ENCODE results near the gene KMT2D.

Gene KMT2D

GRCh38 chr12:49091836-49092085, 31.2 kb upstream of the KMT2D start:
- no peak overlapping the region for H2AFZ ChIP-seq (ENCODE audit: low read length)
- H3K4me1 ChIP-seq (ENCODE audit: insufficient read depth, low read length, severe bottlenecking): peaks cover 27% of the 10 kb centered on the region
- peaks cover 6% of the 10 kb centered on the region; the same call in 1 of the 2 replicates for H3K36me3 ChIP-seq (ENCODE audit: insufficient read depth, low read length)
- H3K9me3 ChIP-seq (ENCODE audit: low read length): no peaks in the 10 kb centered on the region
- no peaks in the 10 kb centered on the region for H3K9me2 ChIP-seq (ENCODE audit: low read depth, low read length)
- TF ChIP-seq CTCF (IDR thresholded peaks at IDR 0.05; ENCODE audit: low read length) (no peak), EZH2 (IDR thresholded peaks at IDR 0.05; ENCODE audit: borderline replicate concordance, low read length) (no peak)
- H3K27me3 ChIP-seq (ENCODE audit: insufficient read depth, low read length): no peaks in the 10 kb centered on the region; the same call in none of the 2 replicates
- no peak overlapping the region for H3K4me2 ChIP-seq (ENCODE audit: low read length)
- no peaks in the 10 kb centered on the region for H4K20me1 ChIP-seq (ENCODE audit: insufficient read depth, low read length)
- no peak overlapping the region for H3K4me3 ChIP-seq (ENCODE audit: low read depth, low read length, poor library complexity, severe bottlenecking)
- no peak overlapping the region for H3K27ac ChIP-seq (ENCODE audit: low read depth, low read length, poor library complexity, severe bottlenecking)
- no peak overlapping the region for H3K9ac ChIP-seq (ENCODE audit: low read length)
- no peaks in the 10 kb centered on the region for H3K79me2 ChIP-seq (ENCODE audit: insufficient read depth, low read length)
- no peaks in the 10 kb centered on the region for H3F3A ChIP-seq (ENCODE audit: insufficient read depth, low read length)

DNA sequence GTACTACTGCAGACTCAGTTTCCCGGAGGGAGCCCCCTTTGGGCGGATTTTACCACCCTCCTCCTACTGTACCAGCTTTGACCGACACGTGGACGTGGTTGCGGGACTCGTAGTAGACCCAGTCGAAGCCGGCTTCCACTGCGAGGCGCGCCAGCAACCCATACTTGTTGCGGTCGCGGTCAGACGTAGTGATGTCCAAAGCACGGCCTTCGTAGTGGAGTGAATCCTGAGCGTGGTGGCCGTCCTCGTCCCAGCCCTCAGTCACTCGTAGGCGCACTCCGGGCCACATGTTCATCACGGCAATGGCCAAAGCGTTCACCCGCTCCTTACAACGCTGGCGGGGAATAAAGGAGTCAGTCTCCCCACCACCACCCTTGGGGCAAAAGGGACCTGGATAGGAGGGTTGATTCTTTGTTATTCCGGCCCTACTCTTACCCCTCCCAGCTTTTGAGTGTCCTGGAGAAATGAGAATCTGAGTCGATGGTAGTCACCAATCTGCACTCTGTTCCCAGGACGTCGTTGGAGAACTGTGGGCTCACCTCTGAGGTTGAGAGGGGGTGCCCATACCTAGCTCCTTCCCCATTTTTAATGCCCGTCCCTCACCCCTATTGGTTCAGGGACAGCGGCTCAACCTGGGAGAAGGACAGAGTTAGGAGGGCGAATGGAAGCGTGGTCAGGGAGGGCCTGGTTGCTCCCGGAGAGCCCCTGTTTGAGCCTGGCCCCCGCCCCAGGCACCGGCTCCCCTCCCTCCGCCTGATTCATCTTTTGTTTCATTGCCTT, 30.7 kb upstream of the KMT2D start:
- no peaks in the 10 kb centered on the region; the same call in none of the 2 replicates for H3K27me3 ChIP-seq (ENCODE audit: insufficient read depth, low read length)
- no peak overlapping the region for H3K4me3 ChIP-seq (ENCODE audit: low read depth, low read length, poor library complexity, severe bottlenecking)
- H3K4me2 ChIP-seq (ENCODE audit: low read length): no peak overlapping the region

DNA sequence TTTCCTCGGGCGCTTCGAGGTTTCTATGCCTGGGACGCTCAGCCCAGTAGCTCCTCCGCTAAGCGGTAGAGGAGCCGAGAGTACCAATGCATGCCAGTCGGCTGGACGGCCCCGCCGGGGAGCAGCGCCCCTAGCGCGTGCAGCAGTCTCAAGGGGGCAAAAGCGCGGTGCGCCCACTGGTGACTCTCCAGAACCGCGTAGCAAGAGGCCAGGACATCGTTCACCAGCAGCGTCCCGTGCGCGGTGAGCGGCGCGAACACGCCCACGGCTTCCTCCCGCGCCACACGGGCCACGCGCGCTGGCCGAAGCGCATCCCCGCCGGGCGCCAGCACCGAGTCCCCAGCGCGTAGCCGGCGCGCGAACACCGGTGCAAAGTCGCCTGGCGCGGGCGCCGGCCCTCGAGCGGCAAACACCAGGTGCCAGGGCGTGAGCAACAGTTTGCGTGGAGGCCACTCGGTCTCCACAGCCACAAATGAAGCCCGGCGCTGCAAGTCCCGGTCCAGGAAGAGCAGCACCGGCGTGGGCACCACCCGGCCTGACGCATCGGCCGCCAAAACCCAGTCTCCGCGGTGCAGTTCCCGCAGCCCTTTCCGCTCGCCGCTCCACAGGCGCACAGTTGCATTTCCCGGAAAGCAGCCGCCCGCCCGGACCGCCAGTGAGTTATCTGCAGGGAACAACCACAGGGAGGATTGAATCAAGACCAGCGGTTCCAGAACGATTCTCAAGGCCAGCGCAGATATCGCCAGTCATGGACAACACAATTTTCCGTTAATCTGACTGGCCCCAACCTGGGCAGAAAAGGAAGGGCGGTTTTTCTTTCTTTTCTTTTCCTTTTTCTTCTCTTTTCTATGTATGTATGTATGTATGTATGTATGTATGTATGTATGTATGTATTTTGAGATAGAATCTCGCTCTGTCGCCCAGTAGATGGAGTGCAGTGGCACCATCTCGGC, 29.5 kb upstream of the KMT2D start:
- no peaks in the 10 kb centered on the region for H3K36me3 ChIP-seq (ENCODE audit: insufficient read depth, low read length)
- no peaks in the 10 kb centered on the region for H3F3A ChIP-seq (ENCODE audit: insufficient read depth, low read length)
- H3K9ac ChIP-seq (ENCODE audit: low read length): no peak overlapping the region
- TF ChIP-seq CTCF (IDR thresholded peaks at IDR 0.05; ENCODE audit: low read length) (peak; percentile 48), EZH2 (IDR thresholded peaks at IDR 0.05; ENCODE audit: borderline replicate concordance, low read length) (no peak)
- H3K4me3 ChIP-seq (ENCODE audit: low read depth, low read length, poor library complexity, severe bottlenecking): peak overlapping the region; percentile 1
- no peaks in the 10 kb centered on the region for H3K79me2 ChIP-seq (ENCODE audit: insufficient read depth, low read length)
- no peak overlapping the region for H2AFZ ChIP-seq (ENCODE audit: low read length)
- no peaks in the 10 kb centered on the region for H4K20me1 ChIP-seq (ENCODE audit: insufficient read depth, low read length)
- no peaks in the 10 kb centered on the region for H3K9me3 ChIP-seq (ENCODE audit: low read length)
- H3K9me2 ChIP-seq (ENCODE audit: low read depth, low read length): no peaks in the 10 kb centered on the region
- peak overlapping the region; percentile 6; the same call in 1 of the 2 replicates for H3K4me2 ChIP-seq (ENCODE audit: low read length)
- no peak overlapping the region for H3K27ac ChIP-seq (ENCODE audit: low read depth, low read length, poor library complexity, severe bottlenecking)
- no peaks in the 10 kb centered on the region; the same call in none of the 2 replicates for H3K27me3 ChIP-seq (ENCODE audit: insufficient read depth, low read length)
- H3K4me1 ChIP-seq (ENCODE audit: insufficient read depth, low read length, severe bottlenecking): peaks cover 27% of the 10 kb centered on the region

More for the DNA sequence above, 30.7 kb upstream of the KMT2D start:
- Histone ChIP-seq H3K27ac (ENCODE audit: low read depth, low read length, poor library complexity, severe bottlenecking) (no peak overlapping the region), H2AFZ (ENCODE audit: low read length) (no peak overlapping the region), H3K9me2 (ENCODE audit: low read depth, low read length) (no peaks in the 10 kb centered on the region), H3K4me1 (ENCODE audit: insufficient read depth, low read length, severe bottlenecking) (peaks cover 27% of the 10 kb centered on the region), H3F3A (ENCODE audit: insufficient read depth, low read length) (no peaks in the 10 kb centered on the region), H3K36me3 (ENCODE audit: insufficient read depth, low read length) (peaks cover under 1% of the 10 kb centered on the region; the same call in 1 of the 2 replicates), H3K9ac (ENCODE audit: low read length) (no peak overlapping the region), H4K20me1 (ENCODE audit: insufficient read depth, low read length) (no peaks in the 10 kb centered on the region), H3K9me3 (ENCODE audit: low read length) (no peaks in the 10 kb centered on the region), H3K79me2 (ENCODE audit: insufficient read depth, low read length) (no peaks in the 10 kb centered on the region)
- TF ChIP-seq EZH2 (IDR thresholded peaks at IDR 0.05; ENCODE audit: borderline replicate concordance, low read length) (no peak), CTCF (IDR thresholded peaks at IDR 0.05; ENCODE audit: low read length) (no peak)
